D341Med (cell line): ENCODE results near the gene EPB41L5.
"Not testable (repeated sequence)": the region's sequence is repeated elsewhere in the genome, so short reads cannot be mapped to it uniquely, and the experiment has no call there.

Source experiments
- DNase-seq: peaks from one replicate; pipeline ENCODE4 v3.0.0; 2012; ENCODE audit warnings: low spot score

The EPB41L5 gene

DNA sequence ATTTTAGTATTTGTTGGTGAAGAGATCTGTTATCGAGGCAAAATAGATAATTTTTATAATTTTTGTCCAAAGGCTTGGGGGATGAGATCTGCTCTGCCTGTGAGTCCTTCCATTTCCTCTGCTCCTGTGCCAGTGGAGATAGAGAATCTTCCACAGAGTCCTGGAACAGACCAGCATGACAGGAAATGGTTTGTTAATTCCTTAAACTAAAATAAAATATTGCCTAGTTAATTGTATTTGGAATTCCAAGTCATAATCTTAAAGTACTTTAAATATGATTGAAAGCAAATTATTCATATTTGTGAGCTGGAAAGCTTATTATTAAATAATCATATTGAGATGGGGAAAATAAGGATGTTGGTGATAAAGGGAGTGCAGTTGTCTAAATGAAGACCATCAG lies 87.8 kb downstream of the EPB41L5 start:
- no peak for DNase-seq

DNA sequence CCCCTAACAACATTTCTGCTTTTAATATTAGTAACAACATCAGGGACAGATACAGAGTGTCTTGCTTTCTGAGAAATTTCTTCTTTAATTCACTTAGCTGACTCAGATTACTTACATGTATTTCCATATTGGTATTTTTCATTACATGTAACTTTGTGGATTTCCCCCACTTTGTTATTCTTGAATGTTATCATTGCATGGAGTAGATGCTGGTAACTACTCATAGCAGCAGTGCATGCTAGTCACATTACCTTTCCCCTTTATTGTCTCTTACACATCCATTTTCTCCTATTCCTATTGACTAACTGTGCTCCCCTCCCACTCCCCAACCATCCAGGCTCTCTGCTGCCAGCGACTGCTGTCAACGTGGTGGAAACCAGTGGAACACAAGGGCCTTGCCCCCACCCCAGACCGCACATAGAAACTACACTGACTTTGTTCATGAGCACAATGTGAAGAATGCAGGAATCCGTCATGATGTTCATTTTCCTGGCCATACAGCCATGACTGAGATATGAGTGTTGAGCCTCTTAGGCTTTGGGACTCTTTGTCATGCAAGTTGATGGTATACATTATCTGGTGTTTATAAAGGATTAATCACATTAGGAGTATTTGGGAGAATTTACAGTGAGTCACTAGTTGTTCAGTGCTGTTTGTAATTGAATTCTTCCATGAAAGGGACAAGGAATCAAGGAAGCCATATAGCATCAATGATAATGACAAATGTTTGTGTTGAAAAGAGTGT lies 91.0 kb downstream of the EPB41L5 start:
- DNase-seq = no peak

DNA sequence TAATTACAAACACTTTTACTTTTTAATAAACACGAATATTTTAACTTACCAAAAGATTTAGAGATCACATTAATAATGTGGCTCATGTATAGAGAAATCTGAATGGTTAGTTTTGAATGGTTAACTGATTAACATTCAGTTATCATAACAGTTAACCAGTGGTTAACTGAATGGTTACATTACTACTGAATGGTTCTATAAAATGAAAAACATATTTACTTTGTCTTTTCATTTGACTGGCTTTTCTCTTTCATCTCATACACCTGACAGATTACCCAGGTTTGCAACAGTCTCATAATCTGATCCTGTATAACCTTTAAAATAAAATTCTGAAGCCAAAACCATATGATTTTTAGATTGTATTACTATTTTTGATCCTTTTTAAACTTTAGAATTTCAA lies 91.9 kb downstream of the EPB41L5 start:
- DNase-seq = no peak

GRCh38 chr2:120105360-120105759 lies 92.5 kb downstream of the EPB41L5 start:
- DNase-seq = no peak

DNA sequence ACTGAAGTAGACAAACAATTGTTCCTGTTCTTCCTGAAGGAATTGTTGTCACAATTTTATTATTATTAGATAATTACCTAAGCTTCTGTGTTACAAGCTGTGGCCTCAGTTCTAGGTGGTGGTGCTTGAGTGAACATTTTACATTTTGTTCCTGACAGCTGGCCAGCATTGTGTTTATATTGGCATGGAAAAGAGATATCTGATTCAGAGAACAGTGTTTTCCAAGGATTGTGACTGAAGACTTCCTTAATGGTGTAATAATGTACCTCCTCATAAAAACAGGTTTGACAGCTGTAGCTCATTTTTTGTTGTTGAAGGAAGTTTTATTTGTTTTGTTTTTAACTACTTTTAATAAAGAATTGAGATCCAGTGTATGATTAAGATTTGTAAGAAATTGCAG lies 95.2 kb downstream of the EPB41L5 start:
- DNase-seq = no peak

- DNase-seq = no peak
Measured at GRCh38 chr2:120108749-120109148, 95.9 kb downstream of the EPB41L5 start.

- DNase-seq = peak; percentile 36
Measured at GRCh38 chr2:120109186-120110061, 96.5 kb downstream of the EPB41L5 start.

- DNase-seq = no peak
Measured at GRCh38 chr2:120110062-120110362, 97.1 kb downstream of the EPB41L5 start.

GRCh38 chr2:120110507-120110906 lies 97.6 kb downstream of the EPB41L5 start:
- no peak for DNase-seq

DNA sequence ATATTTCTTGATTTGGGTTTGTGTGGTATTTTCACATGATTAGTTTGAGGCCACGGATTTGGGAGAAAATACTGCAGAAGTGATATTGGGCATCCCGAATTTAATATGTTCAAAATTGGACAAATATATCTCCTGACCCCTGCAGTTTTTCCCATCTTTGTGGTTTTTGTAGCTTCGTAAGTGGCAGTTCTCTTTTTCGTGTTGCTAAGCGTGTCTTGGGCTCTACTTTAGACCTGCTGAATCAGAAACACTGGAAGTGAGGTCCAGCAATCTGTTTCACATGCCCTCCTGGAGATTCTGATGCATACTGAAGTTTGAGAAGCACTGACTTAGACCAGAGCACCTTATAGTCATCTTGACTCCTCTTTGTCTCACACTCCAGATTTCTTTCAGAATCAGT lies 98.3 kb downstream of the EPB41L5 start:
- DNase-seq = no peak

DNA sequence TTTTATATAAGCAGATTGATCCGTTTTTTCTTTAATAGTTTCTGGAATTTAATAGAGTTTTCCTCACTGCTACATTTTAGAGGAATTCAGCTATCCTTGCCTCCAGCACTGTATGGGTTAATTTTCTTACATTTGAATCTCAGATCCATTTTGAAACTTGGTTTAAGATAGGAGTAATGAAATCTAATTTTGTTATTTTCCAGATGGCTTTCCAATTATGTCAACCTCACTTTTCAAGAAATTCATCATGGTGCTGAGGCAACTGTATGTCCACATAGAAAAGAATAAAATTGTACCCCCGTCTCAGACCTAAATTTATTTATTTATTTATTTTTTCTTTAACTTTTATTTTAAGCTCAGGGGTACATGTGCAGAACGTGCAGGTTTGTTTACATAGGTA lies 105.1 kb downstream of the EPB41L5 start:
- no peak for DNase-seq

- no peak for DNase-seq
Measured at GRCh38 chr2:120118471-120118870, 105.6 kb downstream of the EPB41L5 start.

GRCh38 chr2:120121337-120121736 lies 108.5 kb downstream of the EPB41L5 start:
- not testable (repeated sequence) for DNase-seq

GRCh38 chr2:120123090-120123489 lies 110.2 kb downstream of the EPB41L5 start:
- DNase-seq = no peak

DNA sequence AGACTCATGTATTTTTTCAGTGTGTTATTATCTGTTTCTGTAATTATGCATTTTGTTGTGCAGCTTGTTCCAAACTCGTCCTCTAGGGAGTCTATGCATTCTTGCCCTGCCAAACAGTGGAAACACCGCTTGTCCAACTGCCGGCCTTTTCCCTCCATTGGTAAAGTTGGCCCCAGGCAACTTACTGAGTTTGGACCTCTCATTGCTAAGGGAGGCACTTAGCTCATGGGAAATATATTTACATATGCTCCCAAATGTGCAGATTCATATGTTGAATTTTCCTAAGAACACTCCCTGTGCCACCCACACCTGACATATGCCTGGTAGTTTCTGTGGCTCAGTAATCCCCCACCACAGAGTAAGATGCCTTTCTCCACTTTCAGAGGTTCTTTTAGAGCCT lies 112.3 kb downstream of the EPB41L5 start:
- no peak for DNase-seq

GRCh38 chr2:120128216-120128615 lies 115.3 kb downstream of the EPB41L5 start:
- no peak for DNase-seq

GRCh38 chr2:120132190-120132589 lies 119.3 kb downstream of the EPB41L5 start:
- no peak for DNase-seq

- no peak for DNase-seq
Measured at GRCh38 chr2:120132691-120133090, 119.8 kb downstream of the EPB41L5 start.

DNA sequence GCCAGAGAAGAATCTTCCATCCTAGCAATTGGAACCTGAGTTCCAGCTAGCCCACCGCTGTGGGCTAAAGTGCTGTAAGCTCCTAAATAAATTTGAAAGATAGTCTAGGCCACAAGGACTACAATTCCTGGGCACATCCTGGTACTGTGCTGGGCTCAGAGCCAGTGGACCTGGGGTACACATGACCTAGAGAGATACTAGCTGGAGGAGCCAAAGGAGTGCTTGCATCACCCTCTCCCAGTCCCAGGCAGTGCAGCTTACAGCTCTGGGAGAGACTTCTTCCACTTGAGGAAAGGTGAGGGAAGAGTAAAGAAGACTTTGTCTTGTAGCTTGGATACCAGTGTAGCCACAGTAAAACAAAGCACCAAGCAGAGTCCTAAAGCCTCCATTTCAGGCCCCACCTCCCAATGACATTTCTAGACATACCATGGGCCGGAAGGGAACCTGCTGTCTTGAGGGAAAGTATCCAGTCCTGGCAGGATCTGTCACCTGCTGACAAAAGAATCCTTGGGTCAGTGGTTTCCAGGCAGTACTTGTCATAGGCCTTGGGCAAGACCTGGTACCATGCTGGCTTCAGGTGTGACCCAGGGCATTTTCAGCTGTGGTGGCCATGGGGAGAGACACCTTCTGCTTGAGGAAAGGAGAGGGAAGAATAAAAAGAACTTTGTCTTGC lies 120.8 kb downstream of the EPB41L5 start:
- DNase-seq = no peak

GRCh38 chr2:120134263-120134662 lies 121.4 kb downstream of the EPB41L5 start:
- DNase-seq = no peak

DNA sequence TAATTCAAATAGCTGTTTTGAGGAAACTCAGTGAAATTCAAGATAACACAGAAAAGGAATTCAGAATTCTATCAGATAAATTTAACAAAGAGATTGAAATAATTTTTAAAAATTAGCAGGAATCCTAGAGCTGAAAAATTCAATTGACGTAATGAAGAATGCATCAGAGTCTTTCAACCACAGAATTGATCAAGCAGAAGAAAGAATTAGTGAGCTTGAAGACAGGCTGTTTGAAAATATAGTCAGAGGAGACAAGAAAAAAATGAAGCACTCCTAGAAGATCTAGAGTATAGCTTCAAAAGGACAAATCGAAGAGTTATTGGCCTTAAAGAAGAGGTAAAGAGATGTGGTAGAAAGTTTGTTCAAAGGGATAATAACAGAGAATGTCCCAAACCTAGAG lies 122.1 kb downstream of the EPB41L5 start:
- not testable (repeated sequence) for DNase-seq

DNA sequence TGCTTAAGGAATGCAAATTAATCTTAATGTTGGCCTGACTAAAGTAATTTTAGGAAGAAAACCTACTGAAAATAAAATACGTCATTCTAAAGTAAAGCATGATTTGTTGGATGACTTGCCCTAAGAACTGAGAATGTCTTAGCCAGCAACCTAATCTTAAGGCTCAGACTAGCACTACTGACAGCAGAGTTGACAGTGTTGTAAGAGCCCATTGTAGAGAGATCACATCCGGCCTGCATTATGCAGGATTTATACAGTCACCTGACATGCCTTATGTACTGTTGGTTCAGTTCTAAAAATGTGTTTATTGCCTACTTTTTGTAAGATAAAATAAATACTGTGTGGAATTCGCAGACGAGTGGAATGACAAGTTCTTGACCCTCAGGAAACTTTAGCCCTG lies 128.0 kb downstream of the EPB41L5 start:
- no peak for DNase-seq
